OCI-LY7 (cell line): ENCODE results near the gene YTHDF1.

Source experiments
- EZH2phosphoT487 ChIP-seq: fragments of 200-600 bp; sonication (generic); IDR thresholded peaks from 2 replicates; pipeline ENCODE4 v1.6.1; 2018; ENCODE audit warnings: low read depth, borderline replicate concordance, mild to moderate bottlenecking, mixed run types, antibody characterized with exemption, low read length, moderate library complexity, mixed read lengths
- TF ChIP-seq, protein P1 (sequence below): fragments of 200-600 bp; sonication (generic); conservative IDR thresholded peaks from 2 replicates; pipeline ENCODE4 v1.5.1; 2014; ENCODE audit warnings: mild to moderate bottlenecking, antibody characterized with exemption, low read length, moderate library complexity, mixed read lengths

DNA sequence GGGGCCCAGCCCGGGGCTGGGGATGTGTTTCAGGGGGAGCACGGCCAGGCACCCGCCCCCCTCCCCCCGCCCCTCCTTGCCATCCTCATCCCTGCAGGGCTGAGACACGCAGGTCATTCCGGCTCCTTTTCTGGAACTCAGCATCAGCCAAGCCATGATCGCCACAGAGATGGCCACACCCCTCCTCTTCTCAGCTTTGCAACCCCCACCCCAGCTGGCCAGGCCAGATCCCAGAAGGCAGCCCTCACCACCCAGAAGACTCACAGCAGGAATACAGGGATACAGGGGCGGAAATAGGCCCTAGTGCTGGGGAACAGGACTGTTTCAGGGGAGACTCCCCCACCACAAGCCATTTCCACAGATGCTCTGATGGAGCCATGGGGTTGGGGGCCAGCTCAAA is 33.5 kb downstream of the YTHDF1 start:
- no peak for TF ChIP-seq EZH2phosphoT487
- TF ChIP-seq, protein P1, sequence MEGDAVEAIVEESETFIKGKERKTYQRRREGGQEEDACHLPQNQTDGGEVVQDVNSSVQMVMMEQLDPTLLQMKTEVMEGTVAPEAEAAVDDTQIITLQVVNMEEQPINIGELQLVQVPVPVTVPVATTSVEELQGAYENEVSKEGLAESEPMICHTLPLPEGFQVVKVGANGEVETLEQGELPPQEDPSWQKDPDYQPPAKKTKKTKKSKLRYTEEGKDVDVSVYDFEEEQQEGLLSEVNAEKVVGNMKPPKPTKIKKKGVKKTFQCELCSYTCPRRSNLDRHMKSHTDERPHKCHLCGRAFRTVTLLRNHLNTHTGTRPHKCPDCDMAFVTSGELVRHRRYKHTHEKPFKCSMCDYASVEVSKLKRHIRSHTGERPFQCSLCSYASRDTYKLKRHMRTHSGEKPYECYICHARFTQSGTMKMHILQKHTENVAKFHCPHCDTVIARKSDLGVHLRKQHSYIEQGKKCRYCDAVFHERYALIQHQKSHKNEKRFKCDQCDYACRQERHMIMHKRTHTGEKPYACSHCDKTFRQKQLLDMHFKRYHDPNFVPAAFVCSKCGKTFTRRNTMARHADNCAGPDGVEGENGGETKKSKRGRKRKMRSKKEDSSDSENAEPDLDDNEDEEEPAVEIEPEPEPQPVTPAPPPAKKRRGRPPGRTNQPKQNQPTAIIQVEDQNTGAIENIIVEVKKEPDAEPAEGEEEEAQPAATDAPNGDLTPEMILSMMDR = no peak
